Measurements from ENCODE around the gene COL26A1.

COL26A1 gene

GRCh38 chr7:101382937-101383336 lies 20.3 kb downstream of the COL26A1 start:
- no peak overlapping the region for H3K4me3 ChIP-seq (ENCODE audit: low read length)
- no peak for TF ChIP-seq ZNF274 (IDR thresholded peaks at IDR 0.05; ENCODE audit: low read depth, low read length)

- no peak for TF ChIP-seq ZNF274 (IDR thresholded peaks at IDR 0.05; ENCODE audit: low read depth, low read length)
- H3K4me3 ChIP-seq (ENCODE audit: low read length) = no peak overlapping the region
Measured at GRCh38 chr7:101386177-101386557, 23.5 kb downstream of the COL26A1 start.

DNA sequence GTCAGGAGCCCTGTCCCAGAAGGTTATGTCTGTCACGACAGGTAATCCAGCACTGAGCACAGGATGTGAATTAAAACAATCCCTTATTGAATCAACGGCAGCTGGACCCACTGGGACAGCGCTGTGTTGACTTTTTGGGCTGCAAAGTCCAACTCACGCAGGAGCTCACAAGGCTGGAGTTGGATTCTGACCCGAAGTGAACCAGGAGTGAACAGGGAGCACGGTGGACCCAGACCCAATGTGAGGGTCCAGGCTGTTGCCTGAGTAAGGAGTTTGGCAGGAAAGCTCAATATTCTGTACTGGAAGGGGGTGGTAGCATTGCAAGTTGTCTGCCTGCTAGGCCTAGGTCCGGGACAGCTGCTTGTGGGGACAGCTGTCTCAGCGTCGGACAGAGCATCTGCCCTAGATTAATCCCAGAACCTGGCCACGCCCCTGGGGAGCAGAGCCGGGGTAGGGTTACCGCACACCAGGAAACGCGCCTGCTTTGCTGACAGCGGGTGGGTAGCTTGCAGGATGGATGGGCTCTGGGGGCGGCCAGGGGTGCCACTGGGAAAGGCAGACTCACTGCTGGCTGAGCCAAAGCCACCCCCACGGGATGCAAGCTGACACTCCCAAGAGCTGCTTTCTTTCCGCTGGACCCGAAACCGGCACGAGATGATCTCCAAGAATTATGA lies 24.0 kb downstream of the COL26A1 start:
- no peak for TF ChIP-seq ZNF274 (IDR thresholded peaks at IDR 0.05; ENCODE audit: low read depth, low read length)
- no peak overlapping the region for H3K4me3 ChIP-seq (ENCODE audit: low read length)

GRCh38 chr7:101390901-101391301 lies 28.2 kb downstream of the COL26A1 start:
- no peak overlapping the region for H3K4me3 ChIP-seq (ENCODE audit: low read length)
- no peak for TF ChIP-seq ZNF274 (IDR thresholded peaks at IDR 0.05; ENCODE audit: low read depth, low read length)

- no peak for TF ChIP-seq ZNF274 (IDR thresholded peaks at IDR 0.05; ENCODE audit: low read depth, low read length)
- H3K4me3 ChIP-seq (ENCODE audit: low read length) = no peak overlapping the region
Measured at GRCh38 chr7:101391991-101392390, 29.3 kb downstream of the COL26A1 start.

DNA sequence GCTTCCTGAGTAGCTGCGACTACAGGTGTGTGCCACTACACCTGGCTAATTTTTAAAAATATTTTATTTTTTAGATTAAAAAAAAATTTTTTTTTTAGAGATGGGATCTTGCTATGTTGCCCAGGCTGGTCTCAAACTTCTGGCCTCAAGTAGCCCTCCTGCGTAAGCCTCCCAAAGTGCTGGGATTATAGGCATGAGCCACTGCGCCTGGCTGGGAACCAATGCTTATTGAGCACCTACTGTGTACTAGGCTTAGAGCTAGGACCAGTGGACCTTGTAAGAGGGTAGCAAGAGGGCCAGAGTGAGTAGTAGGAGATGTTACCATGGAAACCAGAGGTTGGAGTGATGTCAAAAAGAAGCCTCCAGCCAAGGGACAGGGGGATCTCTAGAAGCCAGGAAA lies 31.2 kb downstream of the COL26A1 start:
- TF ChIP-seq ZNF274 (IDR thresholded peaks at IDR 0.05; ENCODE audit: low read depth, low read length) = no peak
- no peak overlapping the region for H3K4me3 ChIP-seq (ENCODE audit: low read length)

DNA sequence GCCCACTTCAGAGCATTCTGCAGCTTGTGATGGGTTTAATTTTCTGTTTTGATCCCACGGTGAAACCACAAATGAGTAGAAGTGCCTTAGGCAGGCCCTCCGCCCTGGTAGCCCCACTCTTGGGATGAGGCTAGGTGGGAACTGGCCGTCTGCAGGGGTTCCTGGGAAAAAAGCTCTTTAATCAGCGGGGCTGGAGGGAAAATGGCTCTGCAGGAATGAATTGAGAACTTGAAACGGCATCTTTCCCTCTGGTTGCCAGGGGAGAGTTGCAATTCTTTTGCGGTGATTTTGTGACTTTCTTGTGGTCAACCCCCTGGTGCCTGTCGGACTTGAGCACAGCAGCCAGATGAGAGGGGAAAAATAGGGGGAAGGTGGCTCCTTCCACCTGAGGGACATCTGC lies 32.7 kb downstream of the COL26A1 start:
- H3K4me3 ChIP-seq (ENCODE audit: low read length) = no peak overlapping the region
- no peak for TF ChIP-seq ZNF274 (IDR thresholded peaks at IDR 0.05; ENCODE audit: low read depth, low read length)

DNA sequence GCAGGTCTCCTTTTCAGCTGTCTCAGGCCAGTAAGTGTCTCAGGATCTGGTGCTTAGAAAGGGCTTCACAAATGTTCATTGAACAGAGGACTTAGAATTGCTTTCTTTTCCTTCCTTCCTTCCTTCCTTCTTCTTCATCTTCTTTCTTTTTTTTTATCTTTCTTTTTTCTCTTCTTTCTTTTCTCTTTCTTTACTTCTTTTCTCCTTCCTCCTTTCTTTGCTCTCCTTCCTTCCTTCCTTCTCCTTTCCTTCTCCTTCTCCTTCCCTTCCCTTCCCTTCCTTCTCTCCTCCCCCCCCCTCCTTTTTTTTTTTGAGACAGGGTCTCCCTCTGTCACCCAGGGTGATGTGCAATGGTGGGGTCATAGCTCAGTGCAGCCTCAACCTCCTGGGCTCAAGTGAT lies 34.6 kb downstream of the COL26A1 start:
- no peak for TF ChIP-seq ZNF274 (IDR thresholded peaks at IDR 0.05; ENCODE audit: low read depth, low read length)
- no peak overlapping the region for H3K4me3 ChIP-seq (ENCODE audit: low read length)

- no peak for TF ChIP-seq ZNF274 (IDR thresholded peaks at IDR 0.05; ENCODE audit: low read depth, low read length)
- H3K4me3 ChIP-seq (ENCODE audit: low read length) = no peak overlapping the region
Measured at GRCh38 chr7:101397770-101398324, 35.2 kb downstream of the COL26A1 start.

DNA sequence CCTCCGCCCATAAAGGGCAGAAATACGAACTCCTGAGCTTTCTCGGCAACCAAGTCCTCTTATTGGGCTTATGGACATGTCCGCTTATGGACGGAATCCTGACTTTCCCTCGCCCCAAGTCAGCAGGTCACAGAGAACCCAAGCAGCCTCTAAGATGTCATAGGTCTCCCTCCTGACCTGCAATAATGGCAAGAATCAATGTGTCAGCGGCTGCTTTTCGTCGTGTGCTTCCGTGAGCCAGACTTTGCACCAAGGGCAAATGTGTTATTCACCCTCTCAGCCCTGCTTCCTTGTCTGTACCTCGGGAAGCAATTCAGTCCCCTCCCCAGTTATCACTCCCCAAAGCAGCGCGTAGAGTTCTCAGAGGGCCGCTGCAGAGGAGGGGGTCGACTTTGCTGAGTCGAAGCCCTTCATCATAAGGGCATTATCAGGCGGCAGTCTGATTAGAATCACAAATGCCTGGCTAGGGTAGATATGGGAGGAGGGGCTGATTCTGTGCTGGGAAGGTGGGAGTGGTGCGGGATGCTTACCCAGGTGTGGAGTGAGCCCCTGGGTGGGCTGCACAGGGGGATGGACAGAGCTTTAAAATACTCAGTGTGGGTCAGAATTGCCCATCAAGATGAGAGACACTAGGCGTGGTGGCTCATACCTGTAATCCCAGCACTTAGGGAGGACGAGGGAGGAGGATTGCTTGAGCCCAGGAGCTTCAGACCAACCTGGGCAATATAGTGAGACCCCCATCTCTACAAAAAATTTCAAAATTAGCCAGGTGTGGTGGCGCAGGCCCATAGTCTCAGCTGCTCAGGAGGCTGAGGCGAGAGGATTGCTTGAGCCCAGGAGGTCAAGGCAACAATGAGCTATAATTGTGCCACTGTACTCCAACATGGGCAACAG lies 36.0 kb downstream of the COL26A1 start:
- TF ChIP-seq ZNF274 (IDR thresholded peaks at IDR 0.05; ENCODE audit: low read depth, low read length) = no peak
- H3K4me3 ChIP-seq (ENCODE audit: low read length) = no peak overlapping the region

DNA sequence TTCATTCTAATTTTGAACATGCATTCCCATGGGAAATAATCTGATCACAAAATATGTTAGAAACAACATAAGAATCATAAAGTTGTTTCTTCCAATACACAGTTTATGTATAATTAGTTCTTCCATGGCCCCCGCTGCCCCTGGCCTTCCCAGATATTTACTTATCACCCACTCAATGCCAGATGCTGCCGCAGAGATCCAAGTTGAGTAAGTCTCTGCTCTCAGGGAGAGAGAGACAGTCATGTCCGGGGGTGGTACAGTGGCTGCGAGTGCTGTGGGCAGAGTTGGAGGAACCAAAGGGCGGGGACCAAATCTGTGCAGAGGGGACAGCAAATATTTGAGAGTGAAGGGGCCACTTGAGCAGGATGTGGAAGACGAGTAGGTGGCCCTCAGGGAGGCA lies 37.1 kb downstream of the COL26A1 start:
- H3K4me3 ChIP-seq (ENCODE audit: low read length) = no peak overlapping the region

DNA sequence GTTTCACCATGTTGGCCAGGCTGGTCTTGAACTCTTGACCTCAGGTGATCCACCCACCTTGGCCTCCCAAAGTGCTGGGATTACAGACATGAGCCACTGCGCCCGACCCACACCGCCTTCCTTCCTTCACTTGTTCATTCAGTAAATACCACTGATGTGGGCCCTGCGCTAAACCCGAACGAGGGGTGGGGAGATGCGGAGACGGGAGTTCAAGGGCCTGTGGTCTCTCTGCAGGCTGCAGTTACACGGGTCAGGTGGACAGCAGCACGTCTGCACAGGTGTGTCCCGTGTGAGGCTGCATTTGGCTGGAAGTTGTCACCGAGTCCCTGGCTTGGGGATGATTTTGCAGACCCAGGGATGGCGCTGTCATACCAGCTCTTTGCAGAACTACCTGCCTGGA lies 38.1 kb downstream of the COL26A1 start:
- TF ChIP-seq ZNF274 (IDR thresholded peaks at IDR 0.05; ENCODE audit: low read depth, low read length) = no peak
- H3K4me3 ChIP-seq (ENCODE audit: low read length) = no peak overlapping the region

More for the DNA sequence above, 37.1 kb downstream of the COL26A1 start:
- no peak for TF ChIP-seq ZNF274 (IDR thresholded peaks at IDR 0.05; ENCODE audit: low read depth, low read length)

- no peak for TF ChIP-seq ZNF274 (IDR thresholded peaks at IDR 0.05; ENCODE audit: low read depth, low read length)
- no peak overlapping the region for H3K4me3 ChIP-seq (ENCODE audit: low read length)
Measured at GRCh38 chr7:101401390-101402080, 38.9 kb downstream of the COL26A1 start.

DNA sequence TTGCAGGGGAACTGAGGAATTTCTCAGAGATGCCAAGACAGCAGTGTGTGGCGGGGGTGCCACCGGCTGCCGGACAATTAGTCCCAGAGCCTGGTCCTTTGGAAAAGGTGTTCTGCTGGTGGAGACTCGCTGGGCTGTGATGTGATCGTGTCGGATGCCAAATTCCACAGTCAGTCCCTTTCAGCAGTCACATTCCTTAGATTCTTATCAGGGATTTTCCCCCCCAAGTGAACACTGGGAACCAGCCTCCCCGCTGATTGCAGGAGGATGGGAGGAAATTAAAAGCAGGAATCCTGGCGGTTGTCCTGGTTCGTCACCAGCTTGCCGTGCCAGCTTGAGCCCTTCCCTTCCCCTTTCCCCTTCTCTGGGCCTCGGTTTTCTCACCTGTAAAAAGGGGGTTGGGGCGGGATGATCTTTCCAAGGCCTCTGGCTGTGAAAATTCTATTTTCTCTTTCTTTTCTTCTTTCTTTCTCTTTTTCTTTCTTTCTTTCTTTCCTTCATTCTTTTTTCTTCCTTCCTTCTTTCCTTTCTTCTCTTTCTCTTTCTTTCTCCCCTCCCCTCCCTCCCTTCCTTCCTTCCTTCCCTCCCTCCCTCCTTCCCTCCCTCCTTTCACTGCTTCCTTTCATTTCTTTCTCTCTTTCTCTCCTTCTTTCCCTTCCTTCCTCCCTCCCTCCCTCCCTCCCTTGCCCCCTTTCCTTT lies 39.6 kb downstream of the COL26A1 start:
- TF ChIP-seq ZNF274 (IDR thresholded peaks at IDR 0.05; ENCODE audit: low read depth, low read length) = no peak
- H3K4me3 ChIP-seq (ENCODE audit: low read length) = no peak overlapping the region
